NT2/D1 (cell line): Measurements from ENCODE around the gene PSKH1.

Source experiments
- YY1 ChIP-seq: IDR thresholded peaks from 2 replicates; pipeline ENCODE4 v1.6.1; 2011; ENCODE audit not compliant: insufficient read length, insufficient read depth
- ZNF274 ChIP-seq: IDR thresholded peaks from 2 replicates; pipeline ENCODE4 v1.6.1; 2011; ENCODE audit warnings: mild to moderate bottlenecking, low read depth, low read length

GRCh38 chr16:67874372-67874771 lies 18.7 kb upstream of the PSKH1 start:
- TF ChIP-seq ZNF274 (no peak), YY1 (no peak)
